RWPE2 (cell line): ENCODE results near the gene ZFP90.

ENCODE experiments used
- ATAC-seq: fragments of 200-7000 bp; cut with Tn5 transposase; 3 replicates; pipeline ENCODE4 v1.9.1; 2021; ENCODE audit warnings: low read depth
- DNase-seq: peaks from one replicate; pipeline ENCODE4 v3.0.0-alpha.2; 2020; ENCODE audit warnings: low spot score
- H3K27ac ChIP-seq: fragments of 450-650 bp; 2 replicates; pipeline ENCODE4 v1.5.1; 2017; ENCODE audit warnings: mild to moderate bottlenecking; ENCODE audit not compliant: poor library complexity, severe bottlenecking
- H3K27me3 ChIP-seq: fragments of 250-450 bp; sonication (Bioruptor Pico); 2 replicates; pipeline ENCODE4 v1.5.1; 2021; ENCODE audit warnings: mild to moderate bottlenecking, moderate library complexity; ENCODE audit not compliant: insufficient read depth, poor library complexity, severe bottlenecking
- H3K36me3 ChIP-seq: fragments of 250-450 bp; sonication (Bioruptor Pico); 2 replicates; pipeline ENCODE4 v1.5.1; 2020; ENCODE audit warnings: low read depth, mild to moderate bottlenecking, moderate library complexity
- H3K4me1 ChIP-seq: fragments of 250-450 bp; sonication (Bioruptor Pico); 2 replicates; pipeline ENCODE4 v1.5.1; 2021; ENCODE audit warnings: mild to moderate bottlenecking, moderate library complexity; ENCODE audit not compliant: insufficient read depth, poor library complexity, severe bottlenecking
- H3K4me3 ChIP-seq: fragments of 250-450 bp; sonication (Bioruptor Pico); 2 replicates; pipeline ENCODE4 v1.5.1; 2021; ENCODE audit warnings: mild to moderate bottlenecking, moderate library complexity; ENCODE audit not compliant: severe bottlenecking
- H3K9me3 ChIP-seq: fragments of 250-450 bp; sonication (Bioruptor Pico); 2 replicates; pipeline ENCODE4 v1.5.1; 2021; ENCODE audit warnings: mild to moderate bottlenecking, moderate library complexity; ENCODE audit not compliant: severe bottlenecking
- TF ChIP-seq, protein P1 (sequence below): fragments of 450-650 bp; IDR thresholded peaks from one replicate; pipeline ENCODE4 v1.5.1; 2017; ENCODE audit warnings: mild to moderate bottlenecking, moderate library complexity; ENCODE audit not compliant: poor library complexity, severe bottlenecking

ZFP90 gene

GRCh38 chr16:68524069-68524820 lies 14.8 kb upstream of the ZFP90 start:
- ATAC-seq (no peak), DNase-seq (no peak)
- no peaks in the 10 kb centered on the region for H3K36me3 ChIP-seq
- H3K4me1 ChIP-seq: no peaks in the 10 kb centered on the region
- no peaks in the 10 kb centered on the region for H3K9me3 ChIP-seq
- no peak overlapping the region for H3K4me3 ChIP-seq
- no peaks in the 10 kb centered on the region for H3K27me3 ChIP-seq
- TF ChIP-seq, protein P1, sequence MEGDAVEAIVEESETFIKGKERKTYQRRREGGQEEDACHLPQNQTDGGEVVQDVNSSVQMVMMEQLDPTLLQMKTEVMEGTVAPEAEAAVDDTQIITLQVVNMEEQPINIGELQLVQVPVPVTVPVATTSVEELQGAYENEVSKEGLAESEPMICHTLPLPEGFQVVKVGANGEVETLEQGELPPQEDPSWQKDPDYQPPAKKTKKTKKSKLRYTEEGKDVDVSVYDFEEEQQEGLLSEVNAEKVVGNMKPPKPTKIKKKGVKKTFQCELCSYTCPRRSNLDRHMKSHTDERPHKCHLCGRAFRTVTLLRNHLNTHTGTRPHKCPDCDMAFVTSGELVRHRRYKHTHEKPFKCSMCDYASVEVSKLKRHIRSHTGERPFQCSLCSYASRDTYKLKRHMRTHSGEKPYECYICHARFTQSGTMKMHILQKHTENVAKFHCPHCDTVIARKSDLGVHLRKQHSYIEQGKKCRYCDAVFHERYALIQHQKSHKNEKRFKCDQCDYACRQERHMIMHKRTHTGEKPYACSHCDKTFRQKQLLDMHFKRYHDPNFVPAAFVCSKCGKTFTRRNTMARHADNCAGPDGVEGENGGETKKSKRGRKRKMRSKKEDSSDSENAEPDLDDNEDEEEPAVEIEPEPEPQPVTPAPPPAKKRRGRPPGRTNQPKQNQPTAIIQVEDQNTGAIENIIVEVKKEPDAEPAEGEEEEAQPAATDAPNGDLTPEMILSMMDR: no peak
- H3K27ac ChIP-seq: no peak overlapping the region

DNA sequence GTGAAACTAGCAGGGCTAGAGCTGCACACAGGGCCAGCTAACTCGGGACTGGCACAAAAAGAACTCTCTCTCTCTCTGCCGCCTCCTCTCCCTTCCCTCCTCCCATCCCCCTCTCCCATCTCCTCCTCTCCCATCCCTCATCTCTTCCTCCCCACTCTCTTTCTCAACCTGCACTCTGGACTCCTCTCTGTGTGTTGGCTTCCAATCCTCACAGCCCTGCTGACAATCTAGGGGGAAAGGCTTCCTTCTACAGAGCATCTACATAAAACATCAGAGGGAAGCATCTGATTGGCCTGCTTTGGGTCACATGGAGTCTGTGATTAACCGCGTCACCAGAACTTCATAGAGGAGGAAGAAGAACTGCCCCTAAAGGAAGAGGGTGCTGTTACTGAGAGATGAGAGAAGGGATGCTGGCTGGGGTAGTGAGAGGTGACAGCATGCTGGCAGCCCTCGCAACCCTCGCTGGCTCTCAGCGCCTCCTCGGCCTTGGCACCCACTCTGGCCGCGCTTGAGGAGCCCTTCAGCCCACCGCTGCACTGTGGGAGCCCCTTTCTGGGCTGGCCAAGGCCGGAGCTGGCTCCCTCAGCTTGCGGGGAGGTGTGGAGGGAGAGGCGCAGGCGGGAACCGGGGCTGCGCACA lies 12.8 kb upstream of the ZFP90 start:
- TF ChIP-seq, protein P1: no peak
- Histone ChIP-seq H3K27me3 (no peaks in the 10 kb centered on the region), H3K9me3 (no peaks in the 10 kb centered on the region), H3K4me1 (no peaks in the 10 kb centered on the region), H3K4me3 (no peak overlapping the region), H3K27ac (no peak overlapping the region), H3K36me3 (no peaks in the 10 kb centered on the region)
- ATAC-seq (no peak), DNase-seq (no peak)

GRCh38 chr16:68526782-68527145 lies 12.3 kb upstream of the ZFP90 start:
- ATAC-seq (no peak), DNase-seq (no peak)
- H3K4me3 ChIP-seq: no peak overlapping the region
- TF ChIP-seq, protein P1: no peak
- H3K36me3 ChIP-seq: no peaks in the 10 kb centered on the region
- H3K4me1 ChIP-seq: no peaks in the 10 kb centered on the region
- no peaks in the 10 kb centered on the region for H3K9me3 ChIP-seq
- H3K27me3 ChIP-seq: no peaks in the 10 kb centered on the region
- no peak overlapping the region for H3K27ac ChIP-seq

DNA sequence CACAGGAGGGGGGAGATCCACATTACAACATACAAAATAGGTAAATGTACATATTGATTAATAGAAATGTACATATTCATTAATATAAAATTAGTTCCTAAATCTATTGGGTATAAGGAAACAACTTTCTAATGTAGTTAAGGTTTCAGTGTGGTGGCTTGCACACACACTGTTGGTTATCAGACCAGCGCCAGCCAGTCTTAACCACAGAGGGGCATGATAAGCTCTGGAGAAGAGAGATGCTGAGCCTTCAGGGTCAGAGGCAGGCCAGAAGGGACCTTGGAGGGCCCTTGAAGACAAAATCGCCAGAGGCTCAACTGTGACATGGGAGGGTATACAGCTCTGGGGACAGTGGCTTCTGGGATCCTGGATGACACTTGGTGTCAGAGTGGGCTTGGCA lies 10.9 kb upstream of the ZFP90 start:
- Histone ChIP-seq H3K9me3 (no peaks in the 10 kb centered on the region), H3K4me3 (no peak overlapping the region), H3K36me3 (no peaks in the 10 kb centered on the region), H3K27ac (no peak overlapping the region), H3K4me1 (no peaks in the 10 kb centered on the region), H3K27me3 (no peaks in the 10 kb centered on the region)
- TF ChIP-seq, protein P1: no peak
- no peak for ATAC-seq
- DNase-seq: no peak
